Calu3 (cell line): Measurements from ENCODE around the gene RET. TPM values are rescaled to one million over a fixed set of nuclear protein-coding genes. Genes with fewer than 3 reads are reported as not detected.

Experiments
- BruUV-seq: library from RNA; stranded (reverse); fragments of 400-500 nt; replicated peaks from 2 replicates; lab custom pipeline; 2021; lab: Mats Ljungman, UMichigan
- CTCF ChIA-PET: fragments of 300-600 bp; sonication (Branson Sonifier 250); formaldehyde crosslinking; loops from one replicate; lab custom pipeline; 2022; ENCODE audit warnings: antibody characterized with exemption; lab: Charles Lee
- DNase-seq: peaks from one replicate; pipeline ENCODE4 v3.0.0; 2022
- H3K27ac Mint-ChIP-seq: one replicate; pipeline ENCODE4 v1.8.0; 2022; ENCODE audit warnings: mixed read lengths; ENCODE audit not compliant: unreplicated experiment
- H3K27me3 Mint-ChIP-seq: one replicate; pipeline ENCODE4 v1.8.0; 2022; ENCODE audit warnings: mixed read lengths; ENCODE audit not compliant: unreplicated experiment
- H3K36me3 Mint-ChIP-seq: one replicate; pipeline ENCODE4 v1.8.0; 2022; ENCODE audit warnings: mild to moderate bottlenecking, moderate library complexity, mixed read lengths; ENCODE audit not compliant: insufficient read depth, unreplicated experiment
- H3K4me1 Mint-ChIP-seq: one replicate; pipeline ENCODE4 v1.8.0; 2022; ENCODE audit warnings: mild to moderate bottlenecking, low read depth, mixed read lengths; ENCODE audit not compliant: unreplicated experiment
- H3K4me3 Mint-ChIP-seq: one replicate; pipeline ENCODE4 v1.8.0; 2022; ENCODE audit warnings: mild to moderate bottlenecking, low read depth, moderate library complexity, mixed read lengths; ENCODE audit not compliant: unreplicated experiment
- H3K9me3 Mint-ChIP-seq: one replicate; pipeline ENCODE4 v1.8.0; 2022; ENCODE audit warnings: low read depth, mixed read lengths; ENCODE audit not compliant: unreplicated experiment
- CTCF ChIP-seq: fragments of 200-600 bp; IDR thresholded peaks from one replicate; pipeline ENCODE4 v1.8.0; 2022; ENCODE audit warnings: antibody characterized with exemption; ENCODE audit not compliant: unreplicated experiment
- intact Hi-C: fragments of 100-400 bp; cut with micrococcal nuclease; formaldehyde crosslinking; loops from one replicate; pipeline ENCODE4 v1.10.0; 2022; ENCODE audit not compliant: unreplicated experiment
- total RNA-seq: library from RNA; stranded (reverse); gene quantifications from 2 replicates; pipeline ENCODE4 v1.2.3, GENCODE V29; 2022

RET gene
- total RNA-seq, 1 experiment from 2014 or later, result not detected

GRCh38 chr10:43046288-43046991 lies 30.4 kb upstream of the RET start:
- CTCF ChIA-PET, result no interaction called here
- Mint-ChIP-seq H3K4me3 (no peak overlapping the region), H3K4me1 (no peaks in the 10 kb centered on the region), H3K27me3 (peaks cover 59% of the 10 kb centered on the region), H3K36me3 (no peaks in the 10 kb centered on the region), H3K27ac (no peak overlapping the region), H3K9me3 (no peaks in the 10 kb centered on the region)
- intact Hi-C loops, result no loop called here
- no peak for DNase-seq
- no peak for TF ChIP-seq CTCF
- BruUV-seq, result no TSS peak

GRCh38 chr10:43047288-43047970 lies 29.4 kb upstream of the RET start:
- Mint-ChIP-seq H3K36me3 (no peaks in the 10 kb centered on the region), H3K4me3 (no peak overlapping the region), H3K27ac (no peak overlapping the region), H3K4me1 (no peaks in the 10 kb centered on the region), H3K27me3 (peaks cover 58% of the 10 kb centered on the region), H3K9me3 (no peaks in the 10 kb centered on the region)
- BruUV-seq, result no TSS peak
- CTCF ChIA-PET, result no interaction called here
- intact Hi-C loops, result no loop called here
- no peak for TF ChIP-seq CTCF
- DNase-seq, result no peak

- intact Hi-C loops, result no loop called here
These were observed 28.4 kb upstream of the RET start for GRCh38 chr10:43048301-43049051.

More at GRCh38 chr10:43048301-43049051, 28.4 kb upstream of the RET start:
- no peak overlapping the region for H3K4me3 Mint-ChIP-seq
- H3K4me1 Mint-ChIP-seq, result no peaks in the 10 kb centered on the region
- no peaks in the 10 kb centered on the region for H3K36me3 Mint-ChIP-seq
- DNase-seq, result no peak
- BruUV-seq, result no TSS peak
- no peaks in the 10 kb centered on the region for H3K9me3 Mint-ChIP-seq
- CTCF ChIA-PET, result interaction anchor here (0.6 kb wide), 1 partner anchor 180 kb away, joined by 5 read pairs; no protein-coding TSS in a partner anchor
- TF ChIP-seq CTCF, result no peak
- peaks cover 68% of the 10 kb centered on the region for H3K27me3 Mint-ChIP-seq
- no peak overlapping the region for H3K27ac Mint-ChIP-seq
